WTC11 (cell line): ENCODE results near the gene SNX3. TPM values are rescaled to one million over a fixed set of nuclear protein-coding genes. Genes with fewer than 3 reads are reported as not detected.

Experiments
- ATAC-seq: fragments of 200-7000 bp; cut with Tn5 transposase; 2 replicates; pipeline ENCODE4 v1.10.0; 2021; ENCODE audit warnings: mild to moderate bottlenecking, moderate library complexity
- CTCF ChIA-PET: fragments of 300-600 bp; sonication (Branson Sonifier 250); formaldehyde crosslinking; loops from one replicate; lab custom pipeline; 2021; ENCODE audit warnings: antibody characterized with exemption; lab: Charles Lee
- POLR2A ChIA-PET: fragments of 350-600 bp; sonication (Branson Sonifier 250); formaldehyde crosslinking; loops from one replicate; lab custom pipeline; 2021; ENCODE audit warnings: antibody characterized with exemption; lab: Charles Lee
- DNase-seq: peaks from one replicate; pipeline ENCODE4 v3.0.0; 2021; ENCODE audit warnings: low spot score
- H3K27ac Mint-ChIP-seq: 2 replicates; pipeline ENCODE4 v1.8.0; 2021; ENCODE audit warnings: mixed read lengths
- H3K27me3 Mint-ChIP-seq: 2 replicates; pipeline ENCODE4 v1.8.0; 2021; ENCODE audit warnings: low read depth, mild to moderate bottlenecking, moderate library complexity, mixed read lengths
- H3K36me3 Mint-ChIP-seq: 2 replicates; pipeline ENCODE4 v1.8.0; 2021; ENCODE audit warnings: mixed read lengths
- H3K4me1 Mint-ChIP-seq: 2 replicates; pipeline ENCODE4 v1.8.0; 2022; ENCODE audit warnings: mixed read lengths
- H3K4me3 Mint-ChIP-seq: 2 replicates; pipeline ENCODE4 v1.8.0; 2021; ENCODE audit warnings: mild to moderate bottlenecking, moderate library complexity, mixed read lengths
- H3K9me3 Mint-ChIP-seq: 2 replicates; pipeline ENCODE4 v1.8.0; 2021; ENCODE audit warnings: mixed read lengths
- ATF6 ChIP-seq: sonication (generic); formaldehyde crosslinking; IDR thresholded peaks from 2 replicates; pipeline ENCODE4 v1.8.1; 2023; ENCODE audit warnings: mild to moderate bottlenecking, missing genetic modification reagents
- CTCF ChIP-seq: fragments of 200-600 bp; IDR thresholded peaks from 2 replicates; pipeline ENCODE4 v1.8.0; 2022; ENCODE audit warnings: antibody characterized with exemption
- ESRRA ChIP-seq: sonication (generic); formaldehyde crosslinking; IDR thresholded peaks from 2 replicates; pipeline ENCODE4 v1.8.1; 2022; ENCODE audit warnings: mild to moderate bottlenecking, missing genetic modification reagents, borderline replicate concordance
- GABPB1 ChIP-seq: sonication (generic); formaldehyde crosslinking; IDR thresholded peaks from 2 replicates; pipeline ENCODE4 v1.8.1; 2023; ENCODE audit warnings: mild to moderate bottlenecking, missing genetic modification reagents
- HMGA2 ChIP-seq: fragments of 250-450 bp; sonication (Bioruptor Pico); IDR thresholded peaks from 2 replicates; pipeline ENCODE4 v1.4.0; 2021; ENCODE audit warnings: mild to moderate bottlenecking, moderate library complexity
- IRF2 ChIP-seq: sonication (generic); formaldehyde crosslinking; IDR thresholded peaks from 2 replicates; pipeline ENCODE4 v1.8.0; 2022; ENCODE audit warnings: low read depth, missing genetic modification reagents, borderline replicate concordance
- JUN ChIP-seq: sonication (generic); formaldehyde crosslinking; IDR thresholded peaks from 2 replicates; pipeline ENCODE4 v1.8.0; 2023; ENCODE audit warnings: mild to moderate bottlenecking, missing genetic modification reagents
- MLX ChIP-seq: sonication (generic); formaldehyde crosslinking; IDR thresholded peaks from 2 replicates; pipeline ENCODE4 v1.8.1; 2023; ENCODE audit warnings: mild to moderate bottlenecking, missing genetic modification reagents, moderate library complexity
- MYBL2 ChIP-seq: sonication (generic); formaldehyde crosslinking; IDR thresholded peaks from 2 replicates; pipeline ENCODE4 v1.8.1; 2023; ENCODE audit warnings: mild to moderate bottlenecking, moderate library complexity, missing genetic modification reagents
- SMAD3 ChIP-seq: sonication (generic); formaldehyde crosslinking; IDR thresholded peaks from 2 replicates; pipeline ENCODE4 v1.8.0; 2022; ENCODE audit warnings: missing genetic modification reagents, mild to moderate bottlenecking, borderline replicate concordance
- TEAD4 ChIP-seq: sonication (generic); formaldehyde crosslinking; IDR thresholded peaks from 2 replicates; pipeline ENCODE4 v1.8.0; 2022; ENCODE audit warnings: mild to moderate bottlenecking, missing genetic modification reagents
- TP53 ChIP-seq: sonication (generic); formaldehyde crosslinking; IDR thresholded peaks from 2 replicates; pipeline ENCODE4 v1.8.1; 2023; ENCODE audit warnings: mild to moderate bottlenecking, missing genetic modification reagents
- USF2 ChIP-seq: sonication (generic); formaldehyde crosslinking; IDR thresholded peaks from 2 replicates; pipeline ENCODE4 v1.8.1; 2023; ENCODE audit warnings: mild to moderate bottlenecking, missing genetic modification reagents, moderate library complexity
- ZMAT4 ChIP-seq: fragments of 250-450 bp; sonication (Bioruptor Pico); IDR thresholded peaks from 2 replicates; pipeline ENCODE4 v1.9.0; 2021; ENCODE audit warnings: mild to moderate bottlenecking
- ZNF121 ChIP-seq: sonication (generic); formaldehyde crosslinking; IDR thresholded peaks from 2 replicates; pipeline ENCODE4 v1.8.0; 2023; ENCODE audit warnings: missing genetic modification reagents
- ZNF138 ChIP-seq: sonication (generic); formaldehyde crosslinking; conservative IDR thresholded peaks from 2 replicates; pipeline ENCODE4 v1.8.1; 2022; ENCODE audit warnings: mild to moderate bottlenecking, moderate library complexity, missing genetic modification reagents
- ZNF416 ChIP-seq: fragments of 250-450 bp; sonication (Bioruptor Pico); IDR thresholded peaks from 2 replicates; pipeline ENCODE4 v1.9.0; 2021; ENCODE audit warnings: mild to moderate bottlenecking, inconsistent platforms
- total RNA-seq: library from RNA; stranded (reverse); gene quantifications from 3 replicates; pipeline ENCODE4 v1.2.3, GENCODE V29; 2021
- TF ChIP-seq, protein P1 (sequence below): sonication (generic); formaldehyde crosslinking; IDR thresholded peaks from 2 replicates; pipeline ENCODE4 v1.8.0; 2022; ENCODE audit warnings: missing genetic modification reagents

The SNX3 gene
- total RNA-seq, 1 experiment from 2014 or later, result 66.1 TPM

- H3K4me3 Mint-ChIP-seq, result peak overlapping the region; percentile 52
- H3K27ac Mint-ChIP-seq, result no peak overlapping the region
- POLR2A ChIA-PET, result interaction anchor here (0.6 to 1.3 kb wide), 2 partner anchors 54 to 91 kb away, joined by 3 read pairs; partner anchors contain the start of gene SNX3
- TF ChIP-seq ZMAT4 (CRISPR knock-in tag), result no peak
- TF ChIP-seq SMAD3 (CRISPR knock-in tag), result no peak
- TF ChIP-seq, protein P1, sequence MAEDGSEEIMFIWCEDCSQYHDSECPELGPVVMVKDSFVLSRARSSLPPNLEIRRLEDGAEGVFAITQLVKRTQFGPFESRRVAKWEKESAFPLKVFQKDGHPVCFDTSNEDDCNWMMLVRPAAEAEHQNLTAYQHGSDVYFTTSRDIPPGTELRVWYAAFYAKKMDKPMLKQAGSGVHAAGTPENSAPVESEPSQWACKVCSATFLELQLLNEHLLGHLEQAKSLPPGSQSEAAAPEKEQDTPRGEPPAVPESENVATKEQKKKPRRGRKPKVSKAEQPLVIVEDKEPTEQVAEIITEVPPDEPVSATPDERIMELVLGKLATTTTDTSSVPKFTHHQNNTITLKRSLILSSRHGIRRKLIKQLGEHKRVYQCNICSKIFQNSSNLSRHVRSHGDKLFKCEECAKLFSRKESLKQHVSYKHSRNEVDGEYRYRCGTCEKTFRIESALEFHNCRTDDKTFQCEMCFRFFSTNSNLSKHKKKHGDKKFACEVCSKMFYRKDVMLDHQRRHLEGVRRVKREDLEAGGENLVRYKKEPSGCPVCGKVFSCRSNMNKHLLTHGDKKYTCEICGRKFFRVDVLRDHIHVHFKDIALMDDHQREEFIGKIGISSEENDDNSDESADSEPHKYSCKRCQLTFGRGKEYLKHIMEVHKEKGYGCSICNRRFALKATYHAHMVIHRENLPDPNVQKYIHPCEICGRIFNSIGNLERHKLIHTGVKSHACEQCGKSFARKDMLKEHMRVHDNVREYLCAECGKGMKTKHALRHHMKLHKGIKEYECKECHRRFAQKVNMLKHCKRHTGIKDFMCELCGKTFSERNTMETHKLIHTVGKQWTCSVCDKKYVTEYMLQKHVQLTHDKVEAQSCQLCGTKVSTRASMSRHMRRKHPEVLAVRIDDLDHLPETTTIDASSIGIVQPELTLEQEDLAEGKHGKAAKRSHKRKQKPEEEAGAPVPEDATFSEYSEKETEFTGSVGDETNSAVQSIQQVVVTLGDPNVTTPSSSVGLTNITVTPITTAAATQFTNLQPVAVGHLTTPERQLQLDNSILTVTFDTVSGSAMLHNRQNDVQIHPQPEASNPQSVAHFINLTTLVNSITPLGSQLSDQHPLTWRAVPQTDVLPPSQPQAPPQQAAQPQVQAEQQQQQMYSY, result peak; percentile 81
- TF ChIP-seq, all 79 proteins: peak for 1
- peaks cover 100% of the 10 kb centered on the region for H3K27me3 Mint-ChIP-seq
- peaks cover 55% of the 10 kb centered on the region for H3K4me1 Mint-ChIP-seq
- CTCF ChIA-PET, result interaction anchor here (0.6 to 7.3 kb wide), 4 partner anchors 46 to 56 kb away, joined by 3 to 42 read pairs (median 4); no protein-coding TSS in a partner anchor
- H3K36me3 Mint-ChIP-seq, result 0 out of 2 replicates have a peak, but pooled peaks cover 6% of the 10 kb centered on the region
- peak; percentile 54 for DNase-seq
- ATAC-seq, result no peak
- H3K9me3 Mint-ChIP-seq, result no peaks in the 10 kb centered on the region
Measured at GRCh38 chr6:108169464-108170331, 91.1 kb downstream of the SNX3 start.

DNA sequence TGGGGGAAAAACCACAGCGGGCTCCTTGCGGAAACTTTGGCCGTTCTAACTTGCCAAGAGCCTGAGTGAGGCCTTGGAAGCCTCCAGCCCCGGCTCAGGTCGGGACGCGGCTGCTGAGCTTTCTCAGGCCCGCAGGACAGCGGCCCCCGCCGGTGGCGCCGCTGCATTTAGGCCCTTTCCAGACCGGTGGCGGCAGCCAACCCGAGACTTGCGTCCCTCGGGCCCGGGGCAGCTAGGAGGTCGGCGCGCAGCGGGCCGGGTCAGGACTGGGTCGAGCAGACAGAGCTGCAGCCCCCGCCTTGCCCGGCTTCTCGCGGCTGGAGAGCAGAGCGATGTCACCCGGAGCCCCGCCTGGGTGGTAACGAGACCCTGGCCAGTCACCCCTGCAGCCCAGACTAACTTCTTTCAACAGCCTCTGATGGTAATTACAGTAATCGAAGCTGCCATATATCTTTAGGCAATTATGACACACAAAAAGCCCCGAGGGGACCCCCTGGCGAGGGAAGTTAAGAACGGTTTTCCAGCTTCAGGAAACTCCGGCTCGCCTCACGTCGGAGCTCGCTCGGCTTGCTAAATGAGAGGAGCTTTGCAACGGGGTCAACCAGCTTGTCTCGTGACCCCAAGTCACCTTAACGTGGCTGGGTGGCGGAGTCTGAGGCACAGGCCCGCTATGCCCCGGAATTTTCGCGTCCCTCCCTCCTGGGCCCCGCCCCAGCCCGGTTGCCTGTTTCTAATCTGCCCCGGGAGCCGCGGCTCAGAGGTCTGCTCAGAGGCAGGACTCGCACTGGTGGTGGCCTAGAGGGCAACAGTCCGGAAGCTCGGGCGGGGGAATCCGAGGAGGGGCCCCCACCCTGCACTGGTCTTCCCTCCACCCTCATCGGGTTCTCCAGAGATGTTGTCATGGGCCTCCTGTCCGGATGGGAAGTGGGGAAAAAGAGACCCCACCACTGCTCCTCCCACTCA is 92.1 kb downstream of the SNX3 start:
- Mint-ChIP-seq H3K4me3 (peak overlapping the region; percentile 52), H3K4me1 (peaks cover 60% of the 10 kb centered on the region), H3K27ac (no peak overlapping the region), H3K9me3 (no peaks in the 10 kb centered on the region), H3K27me3 (peaks cover 100% of the 10 kb centered on the region), H3K36me3 (0 out of 2 replicates have a peak, but pooled peaks cover 3% of the 10 kb centered on the region)
- ChIA-PET CTCF (interaction anchor here (0.7 to 7.3 kb wide), 8 partner anchors 8 to 58 kb away, joined by 3 to 42 read pairs (median 4); no protein-coding TSS in a partner anchor), POLR2A (interaction anchor here (0.5 to 1.3 kb wide), 4 partner anchors 19 to 92 kb away, joined by 3 read pairs; partner anchors contain the start of gene SNX3)
- peak; percentile 5 for ATAC-seq
- TF ChIP-seq TEAD4 (CRISPR knock-in tag), result no peak
- TF ChIP-seq IRF2 (CRISPR knock-in tag), result no peak
- TF ChIP-seq CTCF, result no peak
- TF ChIP-seq ZNF416 (CRISPR knock-in tag), result no peak
- TF ChIP-seq GABPB1 (CRISPR knock-in tag), result 0 out of 2 replicates have a peak, but pooled peaks have one; percentile 10
- peak; percentile 57 for DNase-seq

GRCh38 chr6:108168090-108168463 is 92.8 kb downstream of the SNX3 start:
- Mint-ChIP-seq H3K9me3 (no peaks in the 10 kb centered on the region), H3K36me3 (0 out of 2 replicates have a peak, but pooled peaks cover 3% of the 10 kb centered on the region), H3K27ac (no peak overlapping the region), H3K27me3 (peaks cover 100% of the 10 kb centered on the region), H3K4me3 (peak overlapping the region; percentile 59), H3K4me1 (peaks cover 63% of the 10 kb centered on the region)
- CTCF ChIA-PET, result interaction anchor here (0.7 to 7.3 kb wide), 8 partner anchors 8 to 58 kb away, joined by 3 to 42 read pairs (median 5); no protein-coding TSS in a partner anchor
- DNase-seq (peak; percentile 36), ATAC-seq (no peak)
- POLR2A ChIA-PET, result interaction anchor here (0.7 kb wide), 1 partner anchor 72 kb away, joined by 3 read pairs; no protein-coding TSS in a partner anchor
- no peak for TF ChIP-seq HMGA2
- no peak for TF ChIP-seq MLX (CRISPR knock-in tag)
- TF ChIP-seq ZNF138 (CRISPR knock-in tag), result no peak
- no peak for TF ChIP-seq SMAD3 (CRISPR knock-in tag)
- no peak for TF ChIP-seq JUN (CRISPR knock-in tag)
- TF ChIP-seq ZNF121 (CRISPR knock-in tag), result no peak
- TF ChIP-seq ATF6 (CRISPR knock-in tag), result no peak
- no peak for TF ChIP-seq MYBL2 (CRISPR knock-in tag)
- no peak for TF ChIP-seq TP53 (CRISPR knock-in tag)
- no peak for TF ChIP-seq ESRRA (CRISPR knock-in tag)
- no peak for TF ChIP-seq USF2 (CRISPR knock-in tag)
